Femur (tissue), 1 donor: Measurements from ENCODE around the gene TENM3.

Experiments
- DNase-seq: peaks from one replicate; pipeline ENCODE4 v3.0.0-alpha.2; 2017

TENM3 gene

GRCh38 chr4:182291597-182292270 is 48.5 kb downstream of the TENM3 start:
- no peak for DNase-seq

GRCh38 chr4:182292612-182293011 is 49.4 kb downstream of the TENM3 start:
- DNase-seq, result no peak

- DNase-seq, result no peak
Observed at GRCh38 chr4:182293691-182294255, 50.6 kb downstream of the TENM3 start.

- DNase-seq, result no peak
Observed at GRCh38 chr4:182294451-182294850, 51.2 kb downstream of the TENM3 start.

GRCh38 chr4:182297659-182298058 is 54.5 kb downstream of the TENM3 start:
- DNase-seq, result no peak

- DNase-seq, result no peak
Observed at GRCh38 chr4:182301736-182302135, 58.5 kb downstream of the TENM3 start.

- DNase-seq, result no peak
Observed at GRCh38 chr4:182303847-182304246, 60.6 kb downstream of the TENM3 start.

GRCh38 chr4:182306792-182307507 is 63.7 kb downstream of the TENM3 start:
- no peak for DNase-seq

GRCh38 chr4:182307746-182308145 is 64.5 kb downstream of the TENM3 start:
- DNase-seq, result peak; percentile 68

GRCh38 chr4:182309877-182310276 is 66.7 kb downstream of the TENM3 start:
- no peak for DNase-seq

- no peak for DNase-seq
Observed at GRCh38 chr4:182310316-182310715, 67.1 kb downstream of the TENM3 start.

- no peak for DNase-seq
Observed at GRCh38 chr4:182310962-182311361, 67.8 kb downstream of the TENM3 start.

GRCh38 chr4:182314537-182314936 is 71.3 kb downstream of the TENM3 start:
- no peak for DNase-seq

GRCh38 chr4:182318256-182318655 is 75.1 kb downstream of the TENM3 start:
- DNase-seq, result no peak

GRCh38 chr4:182320092-182320491 is 76.9 kb downstream of the TENM3 start:
- DNase-seq, result no peak

- DNase-seq, result no peak
Observed at GRCh38 chr4:182320580-182320979, 77.4 kb downstream of the TENM3 start.

- no peak for DNase-seq
Observed at GRCh38 chr4:182324282-182324681, 81.1 kb downstream of the TENM3 start.

- DNase-seq, result no peak
Observed at GRCh38 chr4:182325397-182325796, 82.2 kb downstream of the TENM3 start.

GRCh38 chr4:182325848-182326255 is 82.7 kb downstream of the TENM3 start:
- DNase-seq, result no peak

GRCh38 chr4:182328505-182328904 is 85.3 kb downstream of the TENM3 start:
- no peak for DNase-seq

- no peak for DNase-seq
Observed at GRCh38 chr4:182337366-182337765, 94.2 kb downstream of the TENM3 start.

GRCh38 chr4:182338063-182338462 is 94.9 kb downstream of the TENM3 start:
- no peak for DNase-seq

GRCh38 chr4:182338746-182339145 is 95.5 kb downstream of the TENM3 start:
- DNase-seq, result no peak

- DNase-seq, result no peak
Observed at GRCh38 chr4:182339221-182339641, 96.0 kb downstream of the TENM3 start.
